SK-N-SH (cell line): ENCODE data around the gene GCC1. TPM values are rescaled to one million over a fixed set of nuclear protein-coding genes. Genes with fewer than 3 reads are reported as not detected.

Source experiments
- CTCF ChIA-PET: fragments of 300-600, 350-600 bp; formaldehyde crosslinking; extraction: SDS; loops from one replicate; lab custom pipeline; 2021; lab: Yijun Ruan, JAX
- POLR2A ChIA-PET: fragments of 350-600 bp; sonication (Branson Sonifier 250); formaldehyde crosslinking; extraction: SDS; loops from one replicate; lab custom pipeline; 2020; ENCODE audit warnings: antibody characterized with exemption, inconsistent platforms; lab: Yijun Ruan, JAX
- DNase-seq: peaks from one replicate; pipeline ENCODE4 v3.0.0; 2012
- H2AFZ ChIP-seq: fragments of 200-600 bp; sonication (generic); 2 replicates; pipeline ENCODE4 v1.8.1; 2016; ENCODE audit warnings: antibody characterized with exemption, mild to moderate bottlenecking, low read depth
- H3F3A ChIP-seq: fragments of 200-600 bp; sonication (generic); replicated peaks from 2 replicates; pipeline ENCODE3; 2016; ENCODE audit warnings: antibody characterized with exemption, mild to moderate bottlenecking; ENCODE audit not compliant: insufficient read depth
- H3K27ac ChIP-seq, 2 experiments: fragments of 200-500 bp in 1 of 2; fragments of 200-600 bp in 1 of 2; sonication (Bioruptor generic) in 1 of 2; sonication (generic), shearing (Covaris generic) in 1 of 2; 2 replicates each; pipeline versions ENCODE4 v1.5.1 to v1.6.1; 2014 to 2016; ENCODE audit warnings: low read depth in 2 of 2, inconsistent platforms in 1 of 2, low read length in 1 of 2, mild to moderate bottlenecking in 1 of 2, mixed read lengths in 1 of 2
- H3K27me3 ChIP-seq: fragments of 200-600 bp; sonication (generic), shearing (Covaris generic); 2 replicates; pipeline ENCODE4 v1.6.1; 2016; ENCODE audit warnings: mixed run types; ENCODE audit not compliant: insufficient read depth
- H3K36me3 ChIP-seq, 2 experiments: fragments of 200-500 bp in 1 of 2; fragments of 200-600 bp in 1 of 2; sonication (Bioruptor generic) in 1 of 2; sonication (generic) in 1 of 2; replicated peaks in 1 of 2; 2 replicates each; pipeline versions ENCODE3 to v1.5.1; 2014 to 2016; ENCODE audit warnings: low read length in 1 of 2, mild to moderate bottlenecking in 1 of 2; ENCODE audit not compliant: insufficient read depth in 2 of 2, control insufficient read depth in 1 of 2
- H3K4me1 ChIP-seq, 2 experiments: fragments of 200-500 bp in 1 of 2; fragments of 200-600 bp in 1 of 2; sonication (Bioruptor generic) in 1 of 2; sonication (generic), shearing (Covaris generic) in 1 of 2; 2 replicates each; pipeline versions ENCODE4 v1.5.1 to v1.6.1; 2014 to 2016; ENCODE audit warnings: low read depth in 1 of 2, low read length in 1 of 2, mixed run types in 1 of 2; ENCODE audit not compliant: insufficient read depth in 2 of 2, control insufficient read depth in 1 of 2
- H3K4me2 ChIP-seq: fragments of 200-600 bp; sonication (generic), shearing (Covaris generic); 2 replicates; pipeline ENCODE4 v1.6.1; 2017; ENCODE audit warnings: mixed run types
- H3K4me3 ChIP-seq, 2 experiments: fragments of 200-500 bp in 1 of 2; fragments of 200-600 bp in 1 of 2; sonication (Bioruptor generic) in 1 of 2; sonication (generic), shearing (Covaris generic) in 1 of 2; 2 replicates each; pipeline versions ENCODE4 v1.5.1 to v1.8.1; 2014 to 2016; ENCODE audit warnings: low read depth in 2 of 2, inconsistent platforms in 1 of 2, low read length in 1 of 2, mild to moderate bottlenecking in 1 of 2, mixed read lengths in 1 of 2, moderate library complexity in 1 of 2
- H3K79me2 ChIP-seq: fragments of 200-600 bp; sonication (generic); 2 replicates; pipeline ENCODE4 v1.8.1; 2017; ENCODE audit warnings: mild to moderate bottlenecking; ENCODE audit not compliant: insufficient read depth
- H3K9ac ChIP-seq: fragments of 200-600 bp; sonication (generic); 2 replicates; pipeline ENCODE4 v1.6.1; 2017; ENCODE audit warnings: mixed run types
- H3K9me2 ChIP-seq: fragments of 200-600 bp; sonication (generic); 2 replicates; pipeline ENCODE4 v1.6.1; 2017; ENCODE audit warnings: mixed run types
- H3K9me3 ChIP-seq: fragments of 200-600 bp; sonication (generic); 2 replicates; pipeline ENCODE4 v1.6.1; 2017; ENCODE audit warnings: mixed run types, mild to moderate bottlenecking, moderate library complexity
- H4K20me1 ChIP-seq: fragments of 200-600 bp; sonication (generic); 2 replicates; pipeline ENCODE4 v1.6.1; 2017; ENCODE audit warnings: mild to moderate bottlenecking, mixed run types; ENCODE audit not compliant: insufficient read depth
- EZH2phosphoT487 ChIP-seq: fragments of 200-600 bp; sonication (generic); IDR thresholded peaks from 2 replicates; pipeline ENCODE4 v1.6.1; 2017; ENCODE audit warnings: low read depth, mixed run types, mild to moderate bottlenecking, antibody characterized with exemption, moderate library complexity, borderline replicate concordance
- FOXJ3 ChIP-seq: sonication (generic); formaldehyde crosslinking; IDR thresholded peaks from 2 replicates; pipeline ENCODE4 v1.5.1; 2020; ENCODE audit warnings: mild to moderate bottlenecking, missing genetic modification reagents
- JUND ChIP-seq: IDR thresholded peaks from 2 replicates; pipeline ENCODE4 v1.4.0; 2012
- MXI1 ChIP-seq: IDR thresholded peaks from 2 replicates; pipeline ENCODE4 v1.6.1; 2012; ENCODE audit warnings: mild to moderate bottlenecking, low read depth, low read length, improper control_type of control experiment
- NFIC ChIP-seq: IDR thresholded peaks from 2 replicates; pipeline ENCODE4 v1.4.0; 2012; ENCODE audit warnings: borderline replicate concordance
- RCOR1 ChIP-seq: fragments of 150-350 bp; IDR thresholded peaks from 2 replicates; pipeline ENCODE4 v1.6.1; 2017; ENCODE audit warnings: antibody characterized with exemption, low read length
- REST ChIP-seq: IDR thresholded peaks from 2 replicates; pipeline ENCODE4 v1.6.1; 2012; ENCODE audit warnings: mild to moderate bottlenecking, low read depth, low read length, moderate library complexity
- RFX5 ChIP-seq: IDR thresholded peaks from 2 replicates; pipeline ENCODE4 v1.6.1; 2012; ENCODE audit warnings: mild to moderate bottlenecking, improper control_type of control experiment, low read length
- SIN3A ChIP-seq: IDR thresholded peaks from 2 replicates; pipeline ENCODE4 v1.6.1; 2012; ENCODE audit warnings: low read depth, mild to moderate bottlenecking, low read length, moderate library complexity, borderline replicate concordance
- TAF1 ChIP-seq: IDR thresholded peaks from 2 replicates; pipeline ENCODE4 v1.6.1; 2012; ENCODE audit warnings: low read depth, mild to moderate bottlenecking, low read length, moderate library complexity, borderline replicate concordance
- TCF12 ChIP-seq: IDR thresholded peaks from 2 replicates; pipeline ENCODE4 v1.4.0; 2012
- USF1 ChIP-seq: IDR thresholded peaks from 2 replicates; pipeline ENCODE4 v1.4.0; 2012; ENCODE audit warnings: low read depth, borderline replicate concordance
- YY1 ChIP-seq: IDR thresholded peaks from 2 replicates; pipeline ENCODE4 v1.4.0; 2012; ENCODE audit warnings: low read depth, mild to moderate bottlenecking
- ZBTB33 ChIP-seq: IDR thresholded peaks from 2 replicates; pipeline ENCODE4 v1.4.0; 2012; ENCODE audit warnings: low read depth, borderline replicate concordance
- WGBS: methylation state at CpG from one replicate; pipeline ENCODE4 v1.1.6; 2017; ENCODE audit warnings: low lambda C conversion rate; 5-methylcytosine and 5-hydroxymethylcytosine counted together
- polyA plus RNA-seq, 3 experiments: library from polyadenylated mRNA; depleted of rRNA; stranded (reverse); fragments of >200 nt; gene quantifications; 2 replicates each; pipeline ENCODE4 v1.2.3, GENCODE V29; 2012

GCC1 gene
- polyA plus RNA-seq, 1 of the 3 experiments (the other 2 are of a cell fraction), result 8.4 TPM

- ChIA-PET CTCF (no interaction called here), POLR2A (no interaction called here)
- TF ChIP-seq JUND (no peak), REST (no peak), MXI1 (no peak), SIN3A (no peak), TCF12 (no peak)
- H3K9ac ChIP-seq, result no peak overlapping the region
- no peaks in the 10 kb centered on the region for H3K79me2 ChIP-seq
- 0 out of 2 replicates have a peak, but pooled peaks cover 3% of the 10 kb centered on the region for H3K9me3 ChIP-seq
- no peak for DNase-seq
- no peaks in the 10 kb centered on the region; a peak in 1 of 4 replicates for H3K4me1 ChIP-seq
- no peaks in the 10 kb centered on the region for H3K36me3 ChIP-seq
- H3K9me2 ChIP-seq, result no peaks in the 10 kb centered on the region
- no peak overlapping the region for H3K27ac ChIP-seq
- H3K4me3 ChIP-seq, result no peak overlapping the region
- no peak overlapping the region for H3K4me2 ChIP-seq
- H3F3A ChIP-seq, result no peaks in the 10 kb centered on the region
- no peaks in the 10 kb centered on the region for H4K20me1 ChIP-seq
- H2AFZ ChIP-seq, result no peak overlapping the region
- peaks cover 19% of the 10 kb centered on the region for H3K27me3 ChIP-seq
Measured at GRCh38 chr7:127625331-127625730, 39.9 kb upstream of the GCC1 start.

- Histone ChIP-seq H3K4me3 (no peak overlapping the region), H3K4me1 (no peaks in the 10 kb centered on the region; a peak in 1 of 4 replicates), H3F3A (no peaks in the 10 kb centered on the region), H4K20me1 (no peaks in the 10 kb centered on the region), H3K9ac (no peak overlapping the region), H3K27ac (no peak overlapping the region), H3K4me2 (peak overlapping the region; percentile 50), H2AFZ (no peak overlapping the region), H3K9me3 (0 out of 2 replicates have a peak, but pooled peaks cover 3% of the 10 kb centered on the region), H3K9me2 (no peaks in the 10 kb centered on the region), H3K27me3 (peaks cover 66% of the 10 kb centered on the region), H3K79me2 (no peaks in the 10 kb centered on the region), H3K36me3 (no peaks in the 10 kb centered on the region)
- WGBS, result 3% methylated on average over 23 of the region's 24 CpGs
- TF ChIP-seq EZH2phosphoT487, result no peak
- no peak for TF ChIP-seq NFIC
- TF ChIP-seq RFX5, result no peak
- no peak for TF ChIP-seq ZBTB33
- TF ChIP-seq RCOR1, result no peak
- TF ChIP-seq YY1, result no peak
- no peak for TF ChIP-seq TAF1
- TF ChIP-seq FOXJ3, result no peak
- no peak for TF ChIP-seq USF1
- DNase-seq, result no peak
- CTCF ChIA-PET, result interaction anchor here (1.0 to 1.3 kb wide), 3 partner anchors 8 to 32 kb away, joined by 3 to 7 read pairs (median 5); partner anchors contain the start of gene ARF5
- POLR2A ChIA-PET, result no interaction called here
Measured at GRCh38 chr7:127620406-127621233, 35.2 kb upstream of the GCC1 start.
